B cell (primary cell): ENCODE measurements around the gene GGT6.

Source experiments
- EZH2 ChIP-seq: IDR thresholded peaks from 2 replicates; pipeline ENCODE4 v1.6.1; 2012; ENCODE audit warnings: borderline replicate concordance, low read depth, mild to moderate bottlenecking, moderate library complexity, low read length; ENCODE audit not compliant: insufficient read depth, poor library complexity, severe bottlenecking
- TF ChIP-seq, protein P1 (sequence below): fragments of 200-600 bp; IDR thresholded peaks from one replicate; pipeline ENCODE4 v1.8.0; 2022; ENCODE audit warnings: antibody characterized with exemption, mild to moderate bottlenecking

DNA sequence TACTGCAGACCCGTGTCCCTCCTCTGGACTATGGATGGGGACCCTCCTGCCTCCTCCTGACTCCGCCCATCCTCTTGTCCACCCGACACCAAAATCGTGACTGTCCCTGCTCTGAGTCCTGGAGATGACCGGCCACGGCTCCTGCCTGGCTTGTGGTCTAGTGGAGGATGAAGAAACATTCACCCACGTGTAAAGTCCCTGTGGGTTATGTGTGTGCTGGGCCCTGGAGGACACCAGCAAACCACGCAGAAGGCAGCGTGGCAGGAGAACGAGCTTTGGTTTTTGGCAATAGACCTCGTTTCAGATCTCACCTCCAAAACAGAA, 49.8 kb downstream of the GGT6 start:
- TF ChIP-seq, protein P1, sequence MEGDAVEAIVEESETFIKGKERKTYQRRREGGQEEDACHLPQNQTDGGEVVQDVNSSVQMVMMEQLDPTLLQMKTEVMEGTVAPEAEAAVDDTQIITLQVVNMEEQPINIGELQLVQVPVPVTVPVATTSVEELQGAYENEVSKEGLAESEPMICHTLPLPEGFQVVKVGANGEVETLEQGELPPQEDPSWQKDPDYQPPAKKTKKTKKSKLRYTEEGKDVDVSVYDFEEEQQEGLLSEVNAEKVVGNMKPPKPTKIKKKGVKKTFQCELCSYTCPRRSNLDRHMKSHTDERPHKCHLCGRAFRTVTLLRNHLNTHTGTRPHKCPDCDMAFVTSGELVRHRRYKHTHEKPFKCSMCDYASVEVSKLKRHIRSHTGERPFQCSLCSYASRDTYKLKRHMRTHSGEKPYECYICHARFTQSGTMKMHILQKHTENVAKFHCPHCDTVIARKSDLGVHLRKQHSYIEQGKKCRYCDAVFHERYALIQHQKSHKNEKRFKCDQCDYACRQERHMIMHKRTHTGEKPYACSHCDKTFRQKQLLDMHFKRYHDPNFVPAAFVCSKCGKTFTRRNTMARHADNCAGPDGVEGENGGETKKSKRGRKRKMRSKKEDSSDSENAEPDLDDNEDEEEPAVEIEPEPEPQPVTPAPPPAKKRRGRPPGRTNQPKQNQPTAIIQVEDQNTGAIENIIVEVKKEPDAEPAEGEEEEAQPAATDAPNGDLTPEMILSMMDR = no peak
- no peak for TF ChIP-seq EZH2
